SK-N-SH (cell line): ENCODE results near the gene GALNT13.

Experiments
- CTCF ChIP-seq: fragments of 200-600 bp; sonication (generic); IDR thresholded peaks from 2 replicates; pipeline ENCODE4 v1.6.1; 2017; ENCODE audit warnings: antibody characterized with exemption, mild to moderate bottlenecking, moderate library complexity
- FOXJ3 ChIP-seq: sonication (generic); formaldehyde crosslinking; IDR thresholded peaks from 2 replicates; pipeline ENCODE4 v1.5.1; 2020; ENCODE audit warnings: mild to moderate bottlenecking, missing genetic modification reagents
- NFIC ChIP-seq: IDR thresholded peaks from 2 replicates; pipeline ENCODE4 v1.4.0; 2012; ENCODE audit warnings: borderline replicate concordance
- RAD21 ChIP-seq: IDR thresholded peaks from 2 replicates; pipeline ENCODE4 v1.6.1; 2012; ENCODE audit warnings: mild to moderate bottlenecking, low read length
- TCF12 ChIP-seq: IDR thresholded peaks from 2 replicates; pipeline ENCODE4 v1.4.0; 2012

GRCh38 chr2:154015233-154015632 lies 143.5 kb downstream of the GALNT13 start:
- TF ChIP-seq NFIC = no peak
- no peak for TF ChIP-seq CTCF
- no peak for TF ChIP-seq TCF12
- no peak for TF ChIP-seq FOXJ3
- no peak for TF ChIP-seq RAD21
